HG02885 (cell line): ENCODE results near the gene FGF19.

Experiments used
- ATAC-seq: cut with Tn5 transposase; IDR thresholded peaks from one replicate; pipeline ENCODE4 v1.9.1; 2021; ENCODE audit warnings: mild to moderate bottlenecking; ENCODE audit not compliant: unreplicated experiment, poor library complexity

The FGF19 gene

GRCh38 chr11:69674267-69674885, 29.4 kb downstream of the FGF19 start:
- no peak for ATAC-seq

- ATAC-seq = no peak
Measured at GRCh38 chr11:69671734-69672465, 31.9 kb downstream of the FGF19 start.

GRCh38 chr11:69670158-69670845, 33.5 kb downstream of the FGF19 start:
- no peak for ATAC-seq

- no peak for ATAC-seq
Measured at GRCh38 chr11:69669486-69669885, 34.3 kb downstream of the FGF19 start.

- no peak for ATAC-seq
Measured at GRCh38 chr11:69667619-69668604, 35.9 kb downstream of the FGF19 start.

GRCh38 chr11:69666752-69667536, 36.9 kb downstream of the FGF19 start:
- ATAC-seq = no peak

GRCh38 chr11:69666261-69666660, 37.6 kb downstream of the FGF19 start:
- ATAC-seq = no peak

- ATAC-seq = no peak
Measured at GRCh38 chr11:69665669-69666068, 38.2 kb downstream of the FGF19 start.

- ATAC-seq = no peak
Measured at GRCh38 chr11:69664901-69665300, 38.9 kb downstream of the FGF19 start.

GRCh38 chr11:69664103-69664775, 39.6 kb downstream of the FGF19 start:
- ATAC-seq = no peak

GRCh38 chr11:69663326-69663725, 40.5 kb downstream of the FGF19 start:
- no peak for ATAC-seq

- no peak for ATAC-seq
Measured at GRCh38 chr11:69662806-69663205, 41.0 kb downstream of the FGF19 start.

GRCh38 chr11:69662021-69662698, 41.7 kb downstream of the FGF19 start:
- ATAC-seq = no peak

- ATAC-seq = no peak
Measured at GRCh38 chr11:69661413-69661715, 42.5 kb downstream of the FGF19 start.

- ATAC-seq = no peak
Measured at GRCh38 chr11:69660001-69660500, 43.8 kb downstream of the FGF19 start.

- no peak for ATAC-seq
Measured at GRCh38 chr11:69659591-69659990, 44.2 kb downstream of the FGF19 start.

- no peak for ATAC-seq
Measured at GRCh38 chr11:69658626-69659450, 45.0 kb downstream of the FGF19 start.
